Fibroblast of lung (primary cell): ENCODE results near the gene SEC11A.

Experiments
- CTCF ChIP-seq, 2 donors: IDR thresholded peaks in 1 of 2; conservative IDR thresholded peaks in 1 of 2; 1 replicate in 1 of 2; 2 replicates in 1 of 2; pipeline ENCODE4 v1.5.1; 2011 to 2012; ENCODE audit warnings: low read length in 2 of 2, control low read depth in 1 of 2, inconsistent platforms in 1 of 2, low read depth in 1 of 2, mild to moderate bottlenecking in 1 of 2
- EZH2 ChIP-seq: IDR thresholded peaks from 2 replicates; pipeline ENCODE4 v1.5.1; 2012; ENCODE audit warnings: low read length, control low read depth, mild to moderate bottlenecking; ENCODE audit errors: missing control alignments

GRCh38 chr15:84750583-84751092 is 34.7 kb upstream of the SEC11A start:
- TF ChIP-seq EZH2, result no peak
- TF ChIP-seq CTCF (conservative IDR thresholded peaks at IDR 0.05 in 1 of 2, IDR thresholded peaks at IDR 0.05 in 1 of 2; ENCODE audit: low read depth in 1 of 2, low read length in 2 of 2), result no peak
